ENCODE data around the gene FAM151B.
"Not testable (repeated sequence)": the region's sequence is repeated elsewhere in the genome, so short reads cannot be mapped to it uniquely, and the experiment has no call there.

The FAM151B gene

GRCh38 chr5:80487829-80488721 lies at the start of gene FAM151B:
FAM151B (plus strand) TSS chr5:80488100; CDS start chr5:80488124, 24 bp downstream.
- peak; percentile 91 for DNase-seq (ENCODE audit: low spot score)

- no peak for DNase-seq (ENCODE audit: low spot score)
Observed at GRCh38 chr5:80438739-80439138, 49.2 kb upstream of the FAM151B start.

GRCh38 chr5:80439213-80439612 lies 48.7 kb upstream of the FAM151B start:
- DNase-seq (ENCODE audit: low spot score), result no peak

GRCh38 chr5:80442742-80443141 lies 45.2 kb upstream of the FAM151B start:
- DNase-seq (ENCODE audit: low spot score), result no peak

GRCh38 chr5:80453366-80453765 lies 34.5 kb upstream of the FAM151B start:
- no peak for DNase-seq (ENCODE audit: low spot score)

GRCh38 chr5:80463269-80463668 lies 24.6 kb upstream of the FAM151B start:
- DNase-seq (ENCODE audit: low spot score), result no peak

GRCh38 chr5:80466669-80467485 lies 21.0 kb upstream of the FAM151B start:
- peak; percentile 12 for DNase-seq (ENCODE audit: low spot score)

GRCh38 chr5:80468131-80468530 lies 19.8 kb upstream of the FAM151B start:
- no peak for DNase-seq (ENCODE audit: low spot score)

- not testable (repeated sequence) for DNase-seq (ENCODE audit: low spot score)
Observed at GRCh38 chr5:80470631-80471030, 17.3 kb upstream of the FAM151B start.

GRCh38 chr5:80474929-80475328 lies 13.0 kb upstream of the FAM151B start:
- DNase-seq (ENCODE audit: low spot score), result no peak

GRCh38 chr5:80479713-80480112 lies 8.2 kb upstream of the FAM151B start:
- no peak for DNase-seq (ENCODE audit: low spot score)

GRCh38 chr5:80480354-80480753 lies 7.5 kb upstream of the FAM151B start:
- no peak for DNase-seq (ENCODE audit: low spot score)

- DNase-seq (ENCODE audit: low spot score), result peak; percentile 70
Observed at GRCh38 chr5:80481019-80481893, 6.6 kb upstream of the FAM151B start.

- DNase-seq (ENCODE audit: low spot score), result no peak
Observed at GRCh38 chr5:80482578-80482977, 5.3 kb upstream of the FAM151B start.

- DNase-seq (ENCODE audit: low spot score), result no peak
Observed at GRCh38 chr5:80483636-80484232, 4.2 kb upstream of the FAM151B start.

- DNase-seq (ENCODE audit: low spot score), result no peak
Observed at GRCh38 chr5:80487444-80487828, 464 bp upstream of the FAM151B start.

GRCh38 chr5:80491296-80491695 lies 3.4 kb downstream of the FAM151B start:
- no peak for DNase-seq (ENCODE audit: low spot score)

GRCh38 chr5:80492741-80493140 lies 4.8 kb downstream of the FAM151B start:
- DNase-seq (ENCODE audit: low spot score), result no peak

- not testable (repeated sequence) for DNase-seq (ENCODE audit: low spot score)
Observed at GRCh38 chr5:80493443-80493842, 5.5 kb downstream of the FAM151B start.

- DNase-seq (ENCODE audit: low spot score), result no peak
Observed at GRCh38 chr5:80495891-80496290, 8.0 kb downstream of the FAM151B start.

GRCh38 chr5:80502800-80503199 lies 14.9 kb downstream of the FAM151B start:
- no peak for DNase-seq (ENCODE audit: low spot score)

- DNase-seq (ENCODE audit: low spot score), result no peak
Observed at GRCh38 chr5:80503641-80504040, 15.7 kb downstream of the FAM151B start.

Measured in AG08395 (cell line).